ENCODE data around the gene KCTD3.

The KCTD3 gene

GRCh38 chr1:215648957-215649356, 81.9 kb downstream of the KCTD3 start:
- no peak for DNase-seq (ENCODE audit: extremely low read depth, low read depth)
- TF ChIP-seq CTCF (IDR thresholded peaks at IDR 0.05; ENCODE audit: low read depth, low read length): no peak

DNA sequence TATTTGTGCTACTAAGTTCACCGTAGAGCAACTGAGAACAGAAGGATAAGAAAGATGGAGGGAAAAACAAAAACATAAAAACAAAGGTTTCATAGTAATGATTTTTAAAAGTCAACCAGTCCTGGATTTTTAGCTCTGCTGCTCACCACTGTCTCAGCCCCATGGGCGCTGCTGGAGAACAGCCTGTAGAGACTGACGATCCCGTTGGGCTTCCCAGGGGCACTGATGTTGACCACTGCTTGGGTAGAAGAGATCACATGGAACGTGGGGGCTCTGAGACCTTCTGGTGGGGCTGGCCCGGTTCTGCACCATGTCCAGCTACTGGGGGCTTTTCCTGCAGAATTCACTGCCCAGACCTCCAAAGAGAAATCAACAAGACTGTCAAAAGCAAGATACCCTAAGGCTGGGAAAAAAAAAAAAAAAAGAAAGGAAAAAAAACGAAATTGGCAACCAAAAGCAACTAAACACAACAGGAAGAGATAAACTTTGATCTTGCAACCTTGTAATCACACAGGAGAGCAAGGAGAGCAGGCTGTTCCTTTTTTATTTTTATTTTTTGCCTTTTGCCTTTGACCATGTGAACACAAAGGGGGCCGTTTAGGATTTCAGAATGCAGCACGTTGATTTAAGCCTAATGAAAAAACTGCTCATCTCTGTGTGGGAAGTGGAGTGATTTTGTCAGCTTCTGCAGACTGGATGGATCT, 83.5 kb downstream of the KCTD3 start:
- DNase-seq (ENCODE audit: extremely low read depth, low read depth): no peak
- TF ChIP-seq CTCF (IDR thresholded peaks at IDR 0.05; ENCODE audit: low read depth, low read length): no peak

DNA sequence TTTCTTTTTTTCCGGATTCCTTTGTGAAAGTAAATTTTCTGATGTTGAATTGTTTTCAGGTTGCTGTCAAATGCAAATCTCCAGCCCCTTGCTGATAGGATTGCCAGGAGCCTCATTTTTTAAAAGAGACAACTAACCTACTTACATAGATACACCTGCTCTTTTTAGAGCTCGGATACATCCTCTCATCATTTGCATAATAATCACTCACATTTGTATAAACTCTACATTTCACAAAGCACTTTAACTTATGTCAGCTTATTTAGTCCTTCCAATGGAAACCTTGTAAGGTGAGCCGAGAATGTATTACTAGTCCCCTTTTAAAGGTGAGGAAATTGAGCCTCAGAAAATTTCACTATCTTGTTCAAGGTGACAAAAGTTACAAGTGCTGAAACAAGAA, 84.8 kb downstream of the KCTD3 start:
- no peak for DNase-seq (ENCODE audit: extremely low read depth, low read depth)
- no peak for TF ChIP-seq CTCF (IDR thresholded peaks at IDR 0.05; ENCODE audit: low read depth, low read length)

DNA sequence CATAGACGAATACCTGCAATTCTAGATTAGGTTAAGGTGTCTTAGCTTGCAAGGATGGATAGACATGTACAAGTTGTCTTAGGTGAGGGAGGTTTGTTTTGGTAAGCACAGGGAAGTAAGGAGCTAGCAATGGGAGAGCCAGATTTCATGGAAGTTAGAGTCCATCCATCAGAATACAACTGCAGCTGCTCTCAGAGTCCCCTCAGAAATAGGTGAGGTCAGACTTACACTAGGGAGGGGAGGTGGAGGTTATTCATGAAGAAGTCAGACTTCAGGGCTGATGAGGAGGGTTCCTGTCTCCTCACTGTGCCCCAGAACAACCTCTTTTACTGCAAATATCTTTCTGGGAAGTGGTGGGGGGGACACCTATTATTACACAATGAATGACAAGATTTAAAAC, 85.3 kb downstream of the KCTD3 start:
- DNase-seq (ENCODE audit: extremely low read depth, low read depth): no peak
- no peak for TF ChIP-seq CTCF (IDR thresholded peaks at IDR 0.05; ENCODE audit: low read depth, low read length)

- no peak for DNase-seq (ENCODE audit: extremely low read depth, low read depth)
- no peak for TF ChIP-seq CTCF (IDR thresholded peaks at IDR 0.05; ENCODE audit: low read depth, low read length)
These were observed 89.9 kb downstream of the KCTD3 start for GRCh38 chr1:215657047-215657446.

- no peak for TF ChIP-seq CTCF (IDR thresholded peaks at IDR 0.05; ENCODE audit: low read depth, low read length)
- DNase-seq (ENCODE audit: extremely low read depth, low read depth): no peak
These were observed 93.2 kb downstream of the KCTD3 start for GRCh38 chr1:215660259-215660658.

DNA sequence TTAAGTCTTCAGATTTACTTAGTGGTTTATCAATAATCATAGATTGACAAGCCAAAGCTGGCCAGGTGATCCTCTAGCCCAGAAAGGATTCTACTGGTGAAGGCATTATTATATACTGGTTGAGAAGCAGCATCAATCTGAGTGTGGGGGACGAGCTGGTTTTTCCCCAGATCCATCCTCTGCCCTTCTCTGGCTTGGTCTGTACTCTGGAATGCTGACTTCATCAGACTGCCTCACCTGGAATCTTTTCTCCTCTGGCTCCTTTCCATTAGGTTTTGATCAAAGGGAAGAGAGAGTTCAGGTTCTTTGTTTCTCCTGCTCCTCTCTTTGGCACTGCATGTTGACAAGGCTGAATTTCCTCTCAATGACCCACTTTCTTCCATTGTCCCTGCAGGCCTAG, 93.9 kb downstream of the KCTD3 start:
- no peak for TF ChIP-seq CTCF (IDR thresholded peaks at IDR 0.05; ENCODE audit: low read depth, low read length)

More for the DNA sequence above, 93.9 kb downstream of the KCTD3 start:
- DNase-seq (ENCODE audit: extremely low read depth, low read depth): no peak

Data from AG09319 (cell line).